Measurements from ENCODE around the gene FKBP5. TPM values are rescaled to one million over a fixed set of nuclear protein-coding genes. Genes with fewer than 3 reads are reported as not detected.
A peak's percentile ranks its signal among the peaks of the same experiment; 100 is the strongest.
"Not testable (repeated sequence)": the region's sequence is repeated elsewhere in the genome, so short reads cannot be mapped to it uniquely, and the experiment has no call there.

Gene FKBP5
- total RNA-seq, 1 experiment from 2014 or later: 4.3 TPM

- DNase-seq (ENCODE audit: low read depth, low spot score): no peak
- in situ Hi-C loops (cut with HindIII; ENCODE audit: low pct_unique_long_range_greater_than_20kb, low sequenced_read_pairs): no loop called here
Observed at GRCh38 chr6:35707714-35708407, 19.1 kb upstream of the FKBP5 start.

- no peak for DNase-seq (ENCODE audit: low read depth, low spot score)
- in situ Hi-C loops (cut with HindIII; ENCODE audit: low pct_unique_long_range_greater_than_20kb, low sequenced_read_pairs): no loop called here
Observed at GRCh38 chr6:35706468-35706867, 17.8 kb upstream of the FKBP5 start.

- no peak for DNase-seq (ENCODE audit: low read depth, low spot score)
- in situ Hi-C loops (cut with HindIII; ENCODE audit: low pct_unique_long_range_greater_than_20kb, low sequenced_read_pairs): no loop called here
Observed at GRCh38 chr6:35703554-35703953, 14.8 kb upstream of the FKBP5 start.

GRCh38 chr6:35698858-35699257 lies 10.1 kb upstream of the FKBP5 start:
- DNase-seq (ENCODE audit: low read depth, low spot score): no peak
- in situ Hi-C loops (cut with HindIII; ENCODE audit: low pct_unique_long_range_greater_than_20kb, low sequenced_read_pairs): no loop called here

- in situ Hi-C loops (cut with HindIII; ENCODE audit: low pct_unique_long_range_greater_than_20kb, low sequenced_read_pairs): not testable (repeated sequence)
Observed at GRCh38 chr6:35698430-35698829, 9.7 kb upstream of the FKBP5 start.

GRCh38 chr6:35694462-35694861 lies 5.7 kb upstream of the FKBP5 start:
- DNase-seq (ENCODE audit: low read depth, low spot score): no peak
- in situ Hi-C loops (cut with HindIII; ENCODE audit: low pct_unique_long_range_greater_than_20kb, low sequenced_read_pairs): no loop called here

More at GRCh38 chr6:35698430-35698829, 9.7 kb upstream of the FKBP5 start:
- not testable (repeated sequence) for DNase-seq (ENCODE audit: low read depth, low spot score)

GRCh38 chr6:35691027-35691824 lies 2.5 kb upstream of the FKBP5 start:
- in situ Hi-C loops (cut with HindIII; ENCODE audit: low pct_unique_long_range_greater_than_20kb, low sequenced_read_pairs): no loop called here

GRCh38 chr6:35690484-35690883 lies 1.8 kb upstream of the FKBP5 start:
- in situ Hi-C loops (cut with HindIII; ENCODE audit: low pct_unique_long_range_greater_than_20kb, low sequenced_read_pairs): no loop called here
- DNase-seq (ENCODE audit: low read depth, low spot score): no peak

More at GRCh38 chr6:35691027-35691824, 2.5 kb upstream of the FKBP5 start:
- peak; percentile 71 for DNase-seq (ENCODE audit: low read depth, low spot score)

GRCh38 chr6:35690006-35690405 lies 1.3 kb upstream of the FKBP5 start:
- in situ Hi-C loops (cut with HindIII; ENCODE audit: low pct_unique_long_range_greater_than_20kb, low sequenced_read_pairs); DNase-seq (ENCODE audit: low read depth, low spot score): not testable (repeated sequence)

GRCh38 chr6:35687658-35688604 lies 784 bp downstream of the FKBP5 start:
- DNase-seq (ENCODE audit: low read depth, low spot score): peak; percentile 41
- in situ Hi-C loops (cut with HindIII; ENCODE audit: low pct_unique_long_range_greater_than_20kb, low sequenced_read_pairs): no loop called here

GRCh38 chr6:35686873-35687555 lies 1.7 kb downstream of the FKBP5 start:
- in situ Hi-C loops (cut with HindIII; ENCODE audit: low pct_unique_long_range_greater_than_20kb, low sequenced_read_pairs): no loop called here
- no peak for DNase-seq (ENCODE audit: low read depth, low spot score)

- in situ Hi-C loops (cut with HindIII; ENCODE audit: low pct_unique_long_range_greater_than_20kb, low sequenced_read_pairs): no loop called here
- DNase-seq (ENCODE audit: low read depth, low spot score): no peak
Observed at GRCh38 chr6:35686436-35686835, 2.3 kb downstream of the FKBP5 start.

GRCh38 chr6:35683267-35683666 lies 5.4 kb downstream of the FKBP5 start:
- no peak for DNase-seq (ENCODE audit: low read depth, low spot score)
- in situ Hi-C loops (cut with HindIII; ENCODE audit: low pct_unique_long_range_greater_than_20kb, low sequenced_read_pairs): no loop called here

GRCh38 chr6:35681298-35681697 lies 7.4 kb downstream of the FKBP5 start:
- DNase-seq (ENCODE audit: low read depth, low spot score): no peak
- in situ Hi-C loops (cut with HindIII; ENCODE audit: low pct_unique_long_range_greater_than_20kb, low sequenced_read_pairs): no loop called here

GRCh38 chr6:35679399-35679798 lies 9.3 kb downstream of the FKBP5 start:
- no peak for DNase-seq (ENCODE audit: low read depth, low spot score)
- in situ Hi-C loops (cut with HindIII; ENCODE audit: low pct_unique_long_range_greater_than_20kb, low sequenced_read_pairs): no loop called here

GRCh38 chr6:35678814-35679213 lies 9.9 kb downstream of the FKBP5 start:
- no peak for DNase-seq (ENCODE audit: low read depth, low spot score)
- in situ Hi-C loops (cut with HindIII; ENCODE audit: low pct_unique_long_range_greater_than_20kb, low sequenced_read_pairs): no loop called here

GRCh38 chr6:35678021-35678654 lies 10.6 kb downstream of the FKBP5 start:
- in situ Hi-C loops (cut with HindIII; ENCODE audit: low pct_unique_long_range_greater_than_20kb, low sequenced_read_pairs): no loop called here
- DNase-seq (ENCODE audit: low read depth, low spot score): no peak

All from SK-MEL-5 (cell line).